GM12878 (cell line): ENCODE data around the gene SMTNL2.

Experiments
- HCFC1 ChIP-seq: fragments of 150-350 bp; IDR thresholded peaks from 2 replicates; pipeline ENCODE4 v1.6.1; 2014; ENCODE audit warnings: low read length
- SP1 ChIP-seq: IDR thresholded peaks from one replicate; pipeline ENCODE4 v1.6.1; 2011; ENCODE audit warnings: low read depth, low read length
- TF ChIP-seq, protein P1 (sequence below): IDR thresholded peaks from 2 replicates; pipeline ENCODE4 v1.6.1; 2011; ENCODE audit warnings: mild to moderate bottlenecking, low read depth, low read length, moderate library complexity; ENCODE audit not compliant: insufficient replicate concordance
- TF ChIP-seq, protein P2 (sequence below), 3 experiments: IDR thresholded peaks in 2 of 3; conservative IDR thresholded peaks in 1 of 3; 2 replicates each; pipeline ENCODE4 v1.5.1; 2011; ENCODE audit warnings: low read depth in 3 of 3, low read length in 3 of 3, mild to moderate bottlenecking in 3 of 3, control low read depth in 2 of 3, moderate library complexity in 2 of 3, inconsistent platforms in 1 of 3, mixed read lengths in 1 of 3; ENCODE audit not compliant: control insufficient read depth in 2 of 3, insufficient read depth in 1 of 3; ENCODE audit errors: extremely low read depth in 1 of 3

DNA sequence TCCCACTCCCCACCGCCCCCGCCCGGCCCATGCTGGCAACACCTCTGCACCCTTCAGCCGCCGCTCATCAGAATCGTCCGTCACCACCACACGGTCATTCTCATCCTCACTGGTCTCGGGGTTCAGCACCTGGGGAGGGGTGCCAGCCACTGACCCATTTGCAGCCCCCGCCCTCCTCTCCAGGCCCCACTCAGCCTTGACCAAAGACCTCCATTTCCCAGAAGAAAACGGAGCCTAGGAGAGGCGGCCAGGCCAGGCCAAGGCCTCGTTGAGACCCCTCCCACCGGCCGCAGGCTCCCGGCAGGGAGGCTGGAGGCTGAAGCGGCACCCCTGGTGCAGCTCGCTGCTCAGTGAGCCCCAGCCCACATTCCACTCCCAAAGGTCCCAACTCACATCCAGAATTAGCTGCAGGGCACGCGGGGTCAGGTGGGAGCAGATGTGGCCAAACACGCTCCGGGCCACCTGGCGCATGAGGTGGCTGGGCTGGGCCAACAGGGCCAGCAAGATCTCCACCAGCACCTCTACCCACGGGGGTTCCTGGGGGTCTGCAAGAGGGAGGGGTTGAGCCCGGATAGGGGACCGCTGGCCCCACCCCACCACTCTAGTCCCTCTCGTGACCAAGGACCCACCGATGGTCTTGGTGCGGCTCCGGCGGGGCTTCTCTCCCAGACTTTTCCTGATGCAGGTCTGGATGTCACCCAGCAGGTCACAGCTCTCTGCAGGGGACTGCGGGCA, 38.9 kb upstream of the SMTNL2 start:
- TF ChIP-seq, protein P1, sequence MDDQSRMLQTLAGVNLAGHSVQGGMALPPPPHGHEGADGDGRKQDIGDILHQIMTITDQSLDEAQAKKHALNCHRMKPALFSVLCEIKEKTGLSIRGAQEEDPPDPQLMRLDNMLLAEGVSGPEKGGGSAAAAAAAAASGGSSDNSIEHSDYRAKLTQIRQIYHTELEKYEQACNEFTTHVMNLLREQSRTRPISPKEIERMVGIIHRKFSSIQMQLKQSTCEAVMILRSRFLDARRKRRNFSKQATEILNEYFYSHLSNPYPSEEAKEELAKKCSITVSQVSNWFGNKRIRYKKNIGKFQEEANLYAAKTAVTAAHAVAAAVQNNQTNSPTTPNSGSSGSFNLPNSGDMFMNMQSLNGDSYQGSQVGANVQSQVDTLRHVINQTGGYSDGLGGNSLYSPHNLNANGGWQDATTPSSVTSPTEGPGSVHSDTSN = no peak
- TF ChIP-seq, protein P2, sequence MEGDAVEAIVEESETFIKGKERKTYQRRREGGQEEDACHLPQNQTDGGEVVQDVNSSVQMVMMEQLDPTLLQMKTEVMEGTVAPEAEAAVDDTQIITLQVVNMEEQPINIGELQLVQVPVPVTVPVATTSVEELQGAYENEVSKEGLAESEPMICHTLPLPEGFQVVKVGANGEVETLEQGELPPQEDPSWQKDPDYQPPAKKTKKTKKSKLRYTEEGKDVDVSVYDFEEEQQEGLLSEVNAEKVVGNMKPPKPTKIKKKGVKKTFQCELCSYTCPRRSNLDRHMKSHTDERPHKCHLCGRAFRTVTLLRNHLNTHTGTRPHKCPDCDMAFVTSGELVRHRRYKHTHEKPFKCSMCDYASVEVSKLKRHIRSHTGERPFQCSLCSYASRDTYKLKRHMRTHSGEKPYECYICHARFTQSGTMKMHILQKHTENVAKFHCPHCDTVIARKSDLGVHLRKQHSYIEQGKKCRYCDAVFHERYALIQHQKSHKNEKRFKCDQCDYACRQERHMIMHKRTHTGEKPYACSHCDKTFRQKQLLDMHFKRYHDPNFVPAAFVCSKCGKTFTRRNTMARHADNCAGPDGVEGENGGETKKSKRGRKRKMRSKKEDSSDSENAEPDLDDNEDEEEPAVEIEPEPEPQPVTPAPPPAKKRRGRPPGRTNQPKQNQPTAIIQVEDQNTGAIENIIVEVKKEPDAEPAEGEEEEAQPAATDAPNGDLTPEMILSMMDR (IDR thresholded peaks at IDR 0.05 in 2 of 3, conservative IDR thresholded peaks at IDR 0.05 in 1 of 3; ENCODE audit: control insufficient read depth in 2 of 3, extremely low read depth in 1 of 3, insufficient read depth in 1 of 3, low read depth in 3 of 3, low read length in 3 of 3) = no peak
- TF ChIP-seq HCFC1 (no peak), SP1 (no peak)
